ENCODE results near the gene SSUH2. TPM values are rescaled to one million over a fixed set of nuclear protein-coding genes. Genes with fewer than 3 reads are reported as not detected.
"Not testable (repeated sequence)": the region's sequence is repeated elsewhere in the genome, so short reads cannot be mapped to it uniquely, and the experiment has no call there.

Gene SSUH2
- total RNA-seq, 2 experiments from 2014 or later, result not detected

GRCh38 chr3:8584661-8585060, 59.9 kb downstream of the SSUH2 start:
- POLR2A ChIA-PET, result no interaction called here
- Mint-ChIP-seq H3K27me3 (peaks cover 5% of the 10 kb centered on the region), H3K9me3 (no peaks in the 10 kb centered on the region), H3K4me3 (no peak overlapping the region), H3K4me1 (no peaks in the 10 kb centered on the region), H3K27ac (no peak overlapping the region), H3K36me3 (ENCODE audit: low read depth) (no peaks in the 10 kb centered on the region)
- no peak for DNase-seq
- CTCF ChIA-PET, result no interaction called here

GRCh38 chr3:8581806-8582445, 62.7 kb downstream of the SSUH2 start:
- no peak overlapping the region for H3K4me3 Mint-ChIP-seq
- CTCF ChIA-PET, result no interaction called here

GRCh38 chr3:8581373-8581772, 63.2 kb downstream of the SSUH2 start:
- H3K4me3 Mint-ChIP-seq, result no peak overlapping the region
- H3K9me3 Mint-ChIP-seq, result no peaks in the 10 kb centered on the region
- no peaks in the 10 kb centered on the region for H3K36me3 Mint-ChIP-seq (ENCODE audit: low read depth)
- peaks cover 4% of the 10 kb centered on the region for H3K27me3 Mint-ChIP-seq
- ChIA-PET CTCF (no interaction called here), POLR2A (no interaction called here)
- DNase-seq, result no peak
- no peaks in the 10 kb centered on the region for H3K4me1 Mint-ChIP-seq
- no peak overlapping the region for H3K27ac Mint-ChIP-seq

More at GRCh38 chr3:8581806-8582445, 62.7 kb downstream of the SSUH2 start:
- no peaks in the 10 kb centered on the region for H3K9me3 Mint-ChIP-seq
- no peak for DNase-seq
- H3K4me1 Mint-ChIP-seq, result no peaks in the 10 kb centered on the region
- H3K27me3 Mint-ChIP-seq, result peaks cover 5% of the 10 kb centered on the region
- POLR2A ChIA-PET, result no interaction called here
- no peak overlapping the region for H3K27ac Mint-ChIP-seq
- H3K36me3 Mint-ChIP-seq (ENCODE audit: low read depth), result no peaks in the 10 kb centered on the region

GRCh38 chr3:8580434-8580833, 64.2 kb downstream of the SSUH2 start:
- H3K27ac Mint-ChIP-seq; H3K9me3 Mint-ChIP-seq; CTCF ChIA-PET; DNase-seq; H3K4me3 Mint-ChIP-seq; H3K4me1 Mint-ChIP-seq; H3K36me3 Mint-ChIP-seq (ENCODE audit: low read depth); H3K27me3 Mint-ChIP-seq; POLR2A ChIA-PET: not testable (repeated sequence)

GRCh38 chr3:8579943-8580342, 64.7 kb downstream of the SSUH2 start:
- ChIA-PET CTCF (no interaction called here), POLR2A (no interaction called here)
- no peak overlapping the region for H3K27ac Mint-ChIP-seq
- H3K9me3 Mint-ChIP-seq, result no peaks in the 10 kb centered on the region
- H3K4me3 Mint-ChIP-seq, result no peak overlapping the region
- no peak for DNase-seq
- no peaks in the 10 kb centered on the region for H3K36me3 Mint-ChIP-seq (ENCODE audit: low read depth)
- no peaks in the 10 kb centered on the region for H3K27me3 Mint-ChIP-seq
- H3K4me1 Mint-ChIP-seq, result no peaks in the 10 kb centered on the region

- DNase-seq, result no peak
- no peak overlapping the region for H3K4me3 Mint-ChIP-seq
- H3K36me3 Mint-ChIP-seq (ENCODE audit: low read depth), result no peaks in the 10 kb centered on the region
- H3K27ac Mint-ChIP-seq, result no peak overlapping the region
- no peaks in the 10 kb centered on the region for H3K9me3 Mint-ChIP-seq
- H3K27me3 Mint-ChIP-seq, result no peaks in the 10 kb centered on the region
- ChIA-PET POLR2A (no interaction called here), CTCF (no interaction called here)
- H3K4me1 Mint-ChIP-seq, result no peaks in the 10 kb centered on the region
Observed at GRCh38 chr3:8579096-8579495, 65.5 kb downstream of the SSUH2 start.

- DNase-seq, result no peak
- Mint-ChIP-seq H3K36me3 (ENCODE audit: low read depth) (no peaks in the 10 kb centered on the region), H3K9me3 (no peaks in the 10 kb centered on the region), H3K27ac (no peak overlapping the region), H3K27me3 (no peaks in the 10 kb centered on the region), H3K4me3 (no peak overlapping the region), H3K4me1 (no peaks in the 10 kb centered on the region)
- POLR2A ChIA-PET, result no interaction called here
- CTCF ChIA-PET, result no interaction called here
Observed at GRCh38 chr3:8578282-8578681, 66.3 kb downstream of the SSUH2 start.

GRCh38 chr3:8576841-8577571, 67.6 kb downstream of the SSUH2 start:
- ChIA-PET CTCF (no interaction called here), POLR2A (no interaction called here)
- no peaks in the 10 kb centered on the region for H3K27me3 Mint-ChIP-seq
- no peaks in the 10 kb centered on the region for H3K36me3 Mint-ChIP-seq (ENCODE audit: low read depth)
- H3K9me3 Mint-ChIP-seq, result no peaks in the 10 kb centered on the region
- DNase-seq, result no peak
- H3K4me3 Mint-ChIP-seq, result no peak overlapping the region
- H3K27ac Mint-ChIP-seq, result no peak overlapping the region
- no peaks in the 10 kb centered on the region for H3K4me1 Mint-ChIP-seq

GRCh38 chr3:8576436-8576835, 68.2 kb downstream of the SSUH2 start:
- CTCF ChIA-PET, result no interaction called here
- Mint-ChIP-seq H3K9me3 (no peaks in the 10 kb centered on the region), H3K27ac (no peak overlapping the region), H3K4me3 (no peak overlapping the region), H3K4me1 (peaks cover 4% of the 10 kb centered on the region), H3K27me3 (no peaks in the 10 kb centered on the region), H3K36me3 (ENCODE audit: low read depth) (no peaks in the 10 kb centered on the region)
- POLR2A ChIA-PET, result no interaction called here
- no peak for DNase-seq

GRCh38 chr3:8575364-8576104, 69.1 kb downstream of the SSUH2 start:
- peaks cover 13% of the 10 kb centered on the region for H3K4me1 Mint-ChIP-seq

GRCh38 chr3:8574670-8575322, 69.8 kb downstream of the SSUH2 start:
- no peak overlapping the region for H3K4me3 Mint-ChIP-seq
- H3K9me3 Mint-ChIP-seq, result no peaks in the 10 kb centered on the region
- H3K36me3 Mint-ChIP-seq (ENCODE audit: low read depth), result no peaks in the 10 kb centered on the region
- POLR2A ChIA-PET, result no interaction called here
- CTCF ChIA-PET, result no interaction called here
- no peak for DNase-seq
- no peak overlapping the region for H3K27ac Mint-ChIP-seq
- no peaks in the 10 kb centered on the region for H3K27me3 Mint-ChIP-seq
- peaks cover 16% of the 10 kb centered on the region for H3K4me1 Mint-ChIP-seq

More at GRCh38 chr3:8575364-8576104, 69.1 kb downstream of the SSUH2 start:
- POLR2A ChIA-PET, result no interaction called here
- no peaks in the 10 kb centered on the region for H3K27me3 Mint-ChIP-seq
- H3K27ac Mint-ChIP-seq, result no peak overlapping the region
- no peaks in the 10 kb centered on the region for H3K36me3 Mint-ChIP-seq (ENCODE audit: low read depth)
- H3K4me3 Mint-ChIP-seq, result no peak overlapping the region
- CTCF ChIA-PET, result no interaction called here
- DNase-seq, result no peak
- no peaks in the 10 kb centered on the region for H3K9me3 Mint-ChIP-seq

- Mint-ChIP-seq H3K9me3 (no peaks in the 10 kb centered on the region), H3K36me3 (ENCODE audit: low read depth) (no peaks in the 10 kb centered on the region), H3K4me1 (peaks cover 16% of the 10 kb centered on the region), H3K4me3 (no peak overlapping the region), H3K27ac (no peak overlapping the region), H3K27me3 (no peaks in the 10 kb centered on the region)
- no peak for DNase-seq
- CTCF ChIA-PET, result no interaction called here
- POLR2A ChIA-PET, result no interaction called here
Observed at GRCh38 chr3:8574040-8574669, 70.4 kb downstream of the SSUH2 start.

- no peaks in the 10 kb centered on the region for H3K9me3 Mint-ChIP-seq
- no peak overlapping the region for H3K4me3 Mint-ChIP-seq
- no peak overlapping the region for H3K27ac Mint-ChIP-seq
- DNase-seq, result no peak
- peaks cover 19% of the 10 kb centered on the region for H3K4me1 Mint-ChIP-seq
- ChIA-PET CTCF (no interaction called here), POLR2A (no interaction called here)
- H3K27me3 Mint-ChIP-seq, result no peaks in the 10 kb centered on the region
- H3K36me3 Mint-ChIP-seq (ENCODE audit: low read depth), result no peaks in the 10 kb centered on the region
Observed at GRCh38 chr3:8573342-8573926, 71.2 kb downstream of the SSUH2 start.
